Kidney epithelial cell (primary cell): ENCODE results near the gene SCGB1D1. TPM values are rescaled to one million over a fixed set of nuclear protein-coding genes. Genes with fewer than 3 reads are reported as not detected.

Experiments
- DNase-seq: peaks from one replicate; pipeline ENCODE4 v3.0.0-alpha.2; 2010; ENCODE audit warnings: low read depth
- H3K27me3 ChIP-seq: 2 replicates; pipeline ENCODE4 v1.6.0; 2011; ENCODE audit warnings: low read length; ENCODE audit not compliant: control insufficient read depth, insufficient read depth
- H3K36me3 ChIP-seq: 2 replicates; pipeline ENCODE4 v1.5.1; 2011; ENCODE audit warnings: low read length; ENCODE audit not compliant: control insufficient read depth, insufficient read depth
- H3K4me3 ChIP-seq: 2 replicates; pipeline ENCODE4 v1.5.1; 2011; ENCODE audit warnings: low read depth, mild to moderate bottlenecking, control low read depth, low read length
- CTCF ChIP-seq: IDR thresholded peaks from 2 replicates; pipeline ENCODE4 v1.5.1; 2011; ENCODE audit warnings: mild to moderate bottlenecking, moderate library complexity, low read length, control low read depth, inconsistent platforms; ENCODE audit not compliant: insufficient read depth, poor library complexity, severe bottlenecking
- total RNA-seq: library from RNA; depleted of rRNA; stranded (reverse); fragments of >200 nt; gene quantifications from 2 replicates; pipeline ENCODE4 v1.2.3, GENCODE V29; 2015

Gene SCGB1D1
- total RNA-seq, 1 donor from 2014 or later: not detected

GRCh38 chr11:62143727-62144126, 46.3 kb upstream of the SCGB1D1 start:
- H3K4me3 ChIP-seq: no peak overlapping the region
- no peak for TF ChIP-seq CTCF
- H3K27me3 ChIP-seq: no peaks in the 10 kb centered on the region
- no peak for DNase-seq
- H3K36me3 ChIP-seq: peaks cover 2% of the 10 kb centered on the region

GRCh38 chr11:62144641-62145255, 45.3 kb upstream of the SCGB1D1 start:
- no peak for TF ChIP-seq CTCF
- Histone ChIP-seq H3K4me3 (no peak overlapping the region), H3K36me3 (peaks cover 2% of the 10 kb centered on the region), H3K27me3 (no peaks in the 10 kb centered on the region)
- DNase-seq: no peak

- no peak for TF ChIP-seq CTCF
- Histone ChIP-seq H3K4me3 (no peak overlapping the region), H3K36me3 (peaks cover 5% of the 10 kb centered on the region), H3K27me3 (no peaks in the 10 kb centered on the region)
- DNase-seq: no peak
Observed at GRCh38 chr11:62145261-62145871, 44.6 kb upstream of the SCGB1D1 start.

GRCh38 chr11:62146476-62147200, 43.4 kb upstream of the SCGB1D1 start:
- TF ChIP-seq CTCF: no peak
- Histone ChIP-seq H3K36me3 (peaks cover 7% of the 10 kb centered on the region), H3K4me3 (no peak overlapping the region), H3K27me3 (no peaks in the 10 kb centered on the region)
- no peak for DNase-seq

GRCh38 chr11:62147545-62147944, 42.5 kb upstream of the SCGB1D1 start:
- DNase-seq: no peak
- no peak for TF ChIP-seq CTCF
- H3K36me3 ChIP-seq: peaks cover 7% of the 10 kb centered on the region
- H3K4me3 ChIP-seq: no peak overlapping the region
- no peaks in the 10 kb centered on the region for H3K27me3 ChIP-seq
